ENCODE results near the gene RDH16. TPM values are rescaled to one million over a fixed set of nuclear protein-coding genes. Genes with fewer than 3 reads are reported as not detected.

Gene RDH16
- polyA plus RNA-seq, 3 donors = 0.12 to 0.21 TPM; not detected in 1

Other genes starting within 250 kb of the RDH16 start
- 1,000 to 10,000 TPM; 1,057 to 2,520 (median 1,609) TPM for gene NACA, start 232.3 kb downstream of the RDH16 start, polyA plus RNA-seq
- 1 to 10 TPM; 3.3 to 5.8 (median 5.1) TPM for gene PRIM1, start 205.3 kb downstream of the RDH16 start, polyA plus RNA-seq
- 1 to 10 TPM in 2 of 3 donors, under 1 TPM in 1; 0.13 to 1.8 (median 1.3) TPM for gene HSD17B6, start 194.3 kb downstream of the RDH16 start, polyA plus RNA-seq
- not detected for gene SDR9C7, start 23.2 kb downstream of the RDH16 start, polyA plus RNA-seq
- gene ZBTB39, start 48.9 kb upstream of the RDH16 start, polyA plus RNA-seq = 1 to 10 TPM; 1.2 to 2.2 (median 1.7) TPM
- not detected for gene TAC3, start 58.9 kb upstream of the RDH16 start, polyA plus RNA-seq
- gene MYO1A, start 92.5 kb upstream of the RDH16 start, polyA plus RNA-seq = 1 to 10 TPM in 1 of 3 donors, under 1 TPM in 2; 0.08 to 1.5 (median 0.11) TPM
- gene NEMP1, start 121.2 kb upstream of the RDH16 start, polyA plus RNA-seq = 1 to 10 TPM; 1.7 to 2.3 (median 1.8) TPM
- gene NAB2, start 131.5 kb upstream of the RDH16 start, polyA plus RNA-seq = 10 to 100 TPM in 2 of 3 donors, 1 to 10 TPM in 1; 3.9 to 26.9 (median 17.1) TPM
- gene STAT6, start 153.8 kb upstream of the RDH16 start, polyA plus RNA-seq = 100 to 1,000 TPM in 2 of 3 donors, 10 to 100 TPM in 1; 57.2 to 170 (median 120) TPM
- 100 to 1,000 TPM in 2 of 3 donors, 10 to 100 TPM in 1; 28.1 to 414 (median 116) TPM for gene LRP1, start 170.9 kb upstream of the RDH16 start, polyA plus RNA-seq
- gene LRP1-AS, start 190.0 kb upstream of the RDH16 start, polyA plus RNA-seq = not detected

All from adipose tissue (tissue), 3 donors.